Measurements from ENCODE around the gene TLL2. TPM values are rescaled to one million over a fixed set of nuclear protein-coding genes. Genes with fewer than 3 reads are reported as not detected.

The TLL2 gene
- total and polyA plus RNA-seq, 12 donors: 0.10 to 0.40 (median 0.13) TPM; not detected in 6

GRCh38 chr10:96365571-96365970 is 148.2 kb downstream of the TLL2 start:
- Histone ChIP-seq H3K36me3 (replicated peaks in 1 of 2) (no peaks in the 10 kb centered on the region), H3K4me1 (replicated peaks in 1 of 2) (no peaks in the 10 kb centered on the region), H3K27ac (no peak overlapping the region), H3K27me3 (no peaks in the 10 kb centered on the region), H3K4me3 (no peak overlapping the region), H3K9me3 (replicated peaks in 1 of 3) (no peaks in the 10 kb centered on the region)
- WGBS, 4 donors: 81 to 91% (median 84%) methylated on average over 3 of the region's 3 CpGs
- no peak for TF ChIP-seq CTCF (IDR thresholded peaks at IDR 0.05)
- TF ChIP-seq POLR2A (IDR thresholded peaks at IDR 0.05): no peak
- DNase-seq: no peak
- intact Hi-C loops (cut with DNase I): no loop called here

GRCh38 chr10:96360766-96361165 is 153.0 kb downstream of the TLL2 start:
- no peaks in the 10 kb centered on the region for H3K36me3 ChIP-seq (replicated peaks in 1 of 2)
- H3K9me3 ChIP-seq (replicated peaks in 1 of 3): no peaks in the 10 kb centered on the region
- H3K4me1 ChIP-seq (replicated peaks in 1 of 2): no peaks in the 10 kb centered on the region
- intact Hi-C loops (cut with DNase I): no loop called here
- H3K27ac ChIP-seq: no peak overlapping the region
- no peak overlapping the region for H3K4me3 ChIP-seq
- peaks cover 2% of the 10 kb centered on the region for H3K27me3 ChIP-seq
- TF ChIP-seq POLR2A (IDR thresholded peaks at IDR 0.05): no peak
- TF ChIP-seq CTCF (IDR thresholded peaks at IDR 0.05): no peak
- DNase-seq: no peak
- WGBS, 4 donors: 58 to 67% (median 59%) methylated on average over 3 of the region's 3 CpGs; no CpG with 5 or more reads in 1 of the 4 donors

GRCh38 chr10:96360331-96360730 is 153.4 kb downstream of the TLL2 start:
- intact Hi-C loops (cut with DNase I): no loop called here
- peaks cover 5% of the 10 kb centered on the region for H3K27me3 ChIP-seq
- WGBS, 4 donors: 84 to 94% (median 87%) methylated on average over 6 of the region's 6 CpGs
- no peaks in the 10 kb centered on the region for H3K36me3 ChIP-seq (replicated peaks in 1 of 2)
- no peaks in the 10 kb centered on the region for H3K4me1 ChIP-seq (replicated peaks in 1 of 2)
- H3K27ac ChIP-seq: no peak overlapping the region
- DNase-seq: no peak
- H3K4me3 ChIP-seq: no peak overlapping the region
- H3K9me3 ChIP-seq (replicated peaks in 1 of 3): no peaks in the 10 kb centered on the region
- TF ChIP-seq CTCF (IDR thresholded peaks at IDR 0.05) (no peak), POLR2A (IDR thresholded peaks at IDR 0.05) (no peak)

GRCh38 chr10:96359616-96360015 is 154.1 kb downstream of the TLL2 start:
- no peaks in the 10 kb centered on the region for H3K9me3 ChIP-seq (replicated peaks in 1 of 3)
- H3K27ac ChIP-seq: no peak overlapping the region
- peaks cover 5% of the 10 kb centered on the region for H3K27me3 ChIP-seq
- WGBS, 4 donors: 71 to 83% (median 76%) methylated on average over 6 of the region's 6 CpGs
- H3K36me3 ChIP-seq (replicated peaks in 1 of 2): no peaks in the 10 kb centered on the region
- H3K4me3 ChIP-seq: no peak overlapping the region
- TF ChIP-seq CTCF (IDR thresholded peaks at IDR 0.05) (no peak), POLR2A (IDR thresholded peaks at IDR 0.05) (no peak)
- no peaks in the 10 kb centered on the region for H3K4me1 ChIP-seq (replicated peaks in 1 of 2)
- intact Hi-C loops (cut with DNase I): no loop called here
- DNase-seq: no peak

Data from adrenal gland (tissue), 12 donors.